WTC11 (cell line): ENCODE data around the gene ZCCHC2. TPM values are rescaled to one million over a fixed set of nuclear protein-coding genes. Genes with fewer than 3 reads are reported as not detected.

Experiments
- CBFB ChIP-seq: sonication (generic); formaldehyde crosslinking; IDR thresholded peaks from 2 replicates; pipeline ENCODE4 v1.8.1; 2022; ENCODE audit warnings: mild to moderate bottlenecking, low read depth, missing genetic modification reagents
- CREM ChIP-seq: sonication (generic); formaldehyde crosslinking; IDR thresholded peaks from 2 replicates; pipeline ENCODE4 v1.8.1; 2022; ENCODE audit warnings: mild to moderate bottlenecking, missing genetic modification reagents, moderate library complexity
- ETV6 ChIP-seq: sonication (generic); formaldehyde crosslinking; IDR thresholded peaks from 2 replicates; pipeline ENCODE4 v1.8.1; 2022; ENCODE audit warnings: mild to moderate bottlenecking, missing genetic modification reagents
- FOXK1 ChIP-seq: sonication (generic); formaldehyde crosslinking; IDR thresholded peaks from 2 replicates; pipeline ENCODE4 v1.8.0; 2022; ENCODE audit warnings: mild to moderate bottlenecking, moderate library complexity, missing genetic modification reagents
- FOXP1 ChIP-seq: sonication (generic); formaldehyde crosslinking; IDR thresholded peaks from 2 replicates; pipeline ENCODE4 v1.8.0; 2022; ENCODE audit warnings: missing genetic modification reagents, mild to moderate bottlenecking, moderate library complexity, borderline replicate concordance
- GRHL2 ChIP-seq: fragments of 250-450 bp; sonication (Bioruptor Pico); IDR thresholded peaks from 2 replicates; pipeline ENCODE4 v1.8.0; 2022; ENCODE audit warnings: mild to moderate bottlenecking, moderate library complexity; ENCODE audit not compliant: insufficient replicate concordance, severe bottlenecking
- NFATC4 ChIP-seq: fragments of 250-450 bp; sonication (Bioruptor Pico); IDR thresholded peaks from 2 replicates; pipeline ENCODE4 v1.9.0; 2021; ENCODE audit warnings: mild to moderate bottlenecking
- NFE2L1 ChIP-seq: sonication (generic); formaldehyde crosslinking; IDR thresholded peaks from 2 replicates; pipeline ENCODE4 v1.8.1; 2023; ENCODE audit warnings: missing genetic modification reagents
- NFYB ChIP-seq: sonication (generic); formaldehyde crosslinking; conservative IDR thresholded peaks from 2 replicates; pipeline ENCODE4 v1.8.0; 2022; ENCODE audit warnings: low read depth, missing genetic modification reagents
- NR1H2 ChIP-seq: sonication (generic); formaldehyde crosslinking; IDR thresholded peaks from 2 replicates; pipeline ENCODE4 v1.9.0; 2021; ENCODE audit warnings: mild to moderate bottlenecking, moderate library complexity, missing genetic modification reagents
- PRRX2 ChIP-seq: fragments of 250-450 bp; sonication (Bioruptor Pico); IDR thresholded peaks from 2 replicates; pipeline ENCODE4 v1.8.0; 2021; ENCODE audit warnings: mild to moderate bottlenecking
- SMAD3 ChIP-seq: sonication (generic); formaldehyde crosslinking; IDR thresholded peaks from 2 replicates; pipeline ENCODE4 v1.8.0; 2022; ENCODE audit warnings: missing genetic modification reagents, mild to moderate bottlenecking, borderline replicate concordance
- SOX15 ChIP-seq: fragments of 250-450 bp; sonication (Bioruptor Pico); IDR thresholded peaks from 2 replicates; pipeline ENCODE4 v1.9.0; 2021; ENCODE audit warnings: mild to moderate bottlenecking
- SP1 ChIP-seq: sonication (generic); formaldehyde crosslinking; conservative IDR thresholded peaks from 2 replicates; pipeline ENCODE4 v1.8.1; 2022; ENCODE audit warnings: missing genetic modification reagents
- ZBTB21 ChIP-seq: sonication (generic); formaldehyde crosslinking; IDR thresholded peaks from 2 replicates; pipeline ENCODE4 v1.8.1; 2023; ENCODE audit warnings: mild to moderate bottlenecking, missing genetic modification reagents, borderline replicate concordance
- ZNF138 ChIP-seq: sonication (generic); formaldehyde crosslinking; conservative IDR thresholded peaks from 2 replicates; pipeline ENCODE4 v1.8.1; 2022; ENCODE audit warnings: mild to moderate bottlenecking, moderate library complexity, missing genetic modification reagents
- ZNF232 ChIP-seq: sonication (generic); formaldehyde crosslinking; IDR thresholded peaks from 2 replicates; pipeline ENCODE4 v1.8.0; 2022; ENCODE audit warnings: mild to moderate bottlenecking, missing genetic modification reagents
- ZNF263 ChIP-seq: sonication (generic); formaldehyde crosslinking; IDR thresholded peaks from 2 replicates; pipeline ENCODE4 v1.8.1; 2022; ENCODE audit warnings: low read depth, mild to moderate bottlenecking, moderate library complexity, missing genetic modification reagents
- ZNF396 ChIP-seq: fragments of 250-450 bp; sonication (Bioruptor Pico); IDR thresholded peaks from 2 replicates; pipeline ENCODE4 v1.8.0; 2021; ENCODE audit warnings: mild to moderate bottlenecking, moderate library complexity, borderline replicate concordance
- ZNF671 ChIP-seq: fragments of 250-450 bp; sonication (Bioruptor Pico); IDR thresholded peaks from 2 replicates; pipeline ENCODE4 v1.8.0; 2021; ENCODE audit warnings: mild to moderate bottlenecking
- total RNA-seq: library from RNA; stranded (reverse); gene quantifications from 3 replicates; pipeline ENCODE4 v1.2.3, GENCODE V29; 2021
- TF ChIP-seq, protein P1 (sequence below): sonication (generic); formaldehyde crosslinking; IDR thresholded peaks from 2 replicates; pipeline ENCODE4 v1.8.1; 2022; ENCODE audit warnings: mild to moderate bottlenecking, moderate library complexity, missing genetic modification reagents
- TF ChIP-seq, protein P2 (sequence below): sonication (generic); formaldehyde crosslinking; IDR thresholded peaks from 2 replicates; pipeline ENCODE4 v1.8.0; 2022; ENCODE audit warnings: mild to moderate bottlenecking, missing genetic modification reagents
- TF ChIP-seq, protein P3 (sequence below): sonication (generic); formaldehyde crosslinking; IDR thresholded peaks from 2 replicates; pipeline ENCODE4 v1.8.1; 2023; ENCODE audit warnings: mild to moderate bottlenecking, missing genetic modification reagents
- TF ChIP-seq, protein P4 (sequence below): sonication (generic); formaldehyde crosslinking; IDR thresholded peaks from 2 replicates; pipeline ENCODE4 v1.8.0; 2022; ENCODE audit warnings: mild to moderate bottlenecking, missing genetic modification reagents
- TF ChIP-seq, protein P5 (sequence below): fragments of 250-450 bp; sonication (Bioruptor Pico); IDR thresholded peaks from 2 replicates; pipeline ENCODE4 v1.9.0; 2021; ENCODE audit warnings: moderate library complexity, mild to moderate bottlenecking, inconsistent platforms, borderline replicate concordance
- TF ChIP-seq, protein P6 (sequence below): sonication (generic); formaldehyde crosslinking; IDR thresholded peaks from 2 replicates; pipeline ENCODE4 v1.8.0; 2023; ENCODE audit warnings: missing genetic modification reagents
- TF ChIP-seq, protein P7 (sequence below): sonication (generic); formaldehyde crosslinking; IDR thresholded peaks from 2 replicates; pipeline ENCODE4 v1.8.0; 2023; ENCODE audit warnings: missing genetic modification reagents, mild to moderate bottlenecking, borderline replicate concordance
- TF ChIP-seq, protein P8 (sequence below): sonication (generic); formaldehyde crosslinking; IDR thresholded peaks from 2 replicates; pipeline ENCODE4 v1.8.0; 2022; ENCODE audit warnings: mild to moderate bottlenecking, missing genetic modification reagents

ZCCHC2 gene
- total RNA-seq, 1 experiment from 2014 or later = 18.8 TPM

DNA sequence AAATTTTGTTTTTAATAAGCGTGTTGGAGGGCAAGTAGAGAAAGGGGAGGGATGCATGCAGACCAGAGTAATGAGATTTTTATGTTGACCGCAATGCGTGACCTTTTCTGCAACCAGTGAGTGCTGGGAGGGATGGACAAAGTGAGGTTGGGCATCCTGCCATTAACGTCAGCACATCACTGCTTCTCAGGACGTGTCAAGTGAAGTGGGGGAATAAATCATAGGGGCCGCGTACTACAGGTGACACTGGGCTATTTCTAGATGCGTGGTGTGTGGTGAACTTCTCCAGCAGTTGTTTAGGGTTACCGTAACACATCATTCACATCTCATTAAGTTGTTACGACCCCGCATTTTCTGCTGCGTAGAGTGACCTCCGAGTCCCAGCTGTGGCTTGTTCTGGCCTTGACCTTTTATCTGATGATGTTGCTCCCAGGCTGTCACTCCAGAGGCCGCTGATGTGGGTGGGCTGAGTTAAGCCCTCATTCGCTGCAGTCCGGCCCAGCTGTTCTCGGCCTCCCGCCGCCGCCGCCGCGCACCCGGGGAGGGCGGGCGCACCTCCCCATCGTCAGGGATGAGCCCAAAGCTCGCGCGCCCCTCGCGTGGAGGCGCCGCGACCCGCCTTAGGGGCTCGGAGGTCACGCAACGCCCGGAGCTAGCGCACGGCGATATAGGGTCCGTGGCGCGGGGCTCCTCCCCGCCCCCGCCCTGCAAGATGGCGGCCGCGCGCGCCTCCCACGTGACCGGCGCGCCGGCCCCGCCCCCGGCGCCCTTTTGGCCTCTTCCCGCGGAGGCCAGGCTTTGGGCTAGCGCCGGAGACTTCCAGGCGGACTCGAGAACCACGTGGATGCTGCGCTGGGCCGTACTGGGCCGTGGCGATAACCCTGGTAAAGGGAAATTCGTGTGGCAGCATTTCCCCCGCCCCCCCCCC, 3.5 kb downstream of the ZCCHC2 start (continued):
- TF ChIP-seq, protein P1, sequence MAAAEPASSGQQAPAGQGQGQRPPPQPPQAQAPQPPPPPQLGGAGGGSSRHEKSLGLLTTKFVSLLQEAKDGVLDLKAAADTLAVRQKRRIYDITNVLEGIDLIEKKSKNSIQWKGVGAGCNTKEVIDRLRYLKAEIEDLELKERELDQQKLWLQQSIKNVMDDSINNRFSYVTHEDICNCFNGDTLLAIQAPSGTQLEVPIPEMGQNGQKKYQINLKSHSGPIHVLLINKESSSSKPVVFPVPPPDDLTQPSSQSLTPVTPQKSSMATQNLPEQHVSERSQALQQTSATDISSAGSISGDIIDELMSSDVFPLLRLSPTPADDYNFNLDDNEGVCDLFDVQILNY (CRISPR knock-in tag) = peak; percentile 75; the same call in 1 of the 2 replicates
- no peak for TF ChIP-seq ZBTB21 (CRISPR knock-in tag)
- no peak for TF ChIP-seq ZNF671
- TF ChIP-seq ZNF263 = peak; percentile 45; the same call in 1 of the 2 replicates
- TF ChIP-seq, protein P2, sequence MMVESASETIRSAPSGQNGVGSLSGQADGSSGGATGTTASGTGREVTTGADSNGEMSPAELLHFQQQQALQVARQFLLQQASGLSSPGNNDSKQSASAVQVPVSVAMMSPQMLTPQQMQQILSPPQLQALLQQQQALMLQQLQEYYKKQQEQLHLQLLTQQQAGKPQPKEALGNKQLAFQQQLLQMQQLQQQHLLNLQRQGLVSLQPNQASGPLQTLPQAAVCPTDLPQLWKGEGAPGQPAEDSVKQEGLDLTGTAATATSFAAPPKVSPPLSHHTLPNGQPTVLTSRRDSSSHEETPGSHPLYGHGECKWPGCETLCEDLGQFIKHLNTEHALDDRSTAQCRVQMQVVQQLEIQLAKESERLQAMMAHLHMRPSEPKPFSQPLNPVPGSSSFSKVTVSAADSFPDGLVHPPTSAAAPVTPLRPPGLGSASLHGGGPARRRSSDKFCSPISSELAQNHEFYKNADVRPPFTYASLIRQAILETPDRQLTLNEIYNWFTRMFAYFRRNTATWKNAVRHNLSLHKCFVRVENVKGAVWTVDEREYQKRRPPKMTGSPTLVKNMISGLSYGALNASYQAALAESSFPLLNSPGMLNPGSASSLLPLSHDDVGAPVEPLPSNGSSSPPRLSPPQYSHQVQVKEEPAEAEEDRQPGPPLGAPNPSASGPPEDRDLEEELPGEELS = peak; percentile 78; the same call in 1 of the 2 replicates
- 0 out of 2 replicates have a peak, but pooled peaks have one; percentile 27 for TF ChIP-seq ZNF138 (CRISPR knock-in tag)
- TF ChIP-seq, protein P3, sequence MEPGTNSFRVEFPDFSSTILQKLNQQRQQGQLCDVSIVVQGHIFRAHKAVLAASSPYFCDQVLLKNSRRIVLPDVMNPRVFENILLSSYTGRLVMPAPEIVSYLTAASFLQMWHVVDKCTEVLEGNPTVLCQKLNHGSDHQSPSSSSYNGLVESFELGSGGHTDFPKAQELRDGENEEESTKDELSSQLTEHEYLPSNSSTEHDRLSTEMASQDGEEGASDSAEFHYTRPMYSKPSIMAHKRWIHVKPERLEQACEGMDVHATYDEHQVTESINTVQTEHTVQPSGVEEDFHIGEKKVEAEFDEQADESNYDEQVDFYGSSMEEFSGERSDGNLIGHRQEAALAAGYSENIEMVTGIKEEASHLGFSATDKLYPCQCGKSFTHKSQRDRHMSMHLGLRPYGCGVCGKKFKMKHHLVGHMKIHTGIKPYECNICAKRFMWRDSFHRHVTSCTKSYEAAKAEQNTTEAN (CRISPR knock-in tag) = no peak
- TF ChIP-seq, protein P4, sequence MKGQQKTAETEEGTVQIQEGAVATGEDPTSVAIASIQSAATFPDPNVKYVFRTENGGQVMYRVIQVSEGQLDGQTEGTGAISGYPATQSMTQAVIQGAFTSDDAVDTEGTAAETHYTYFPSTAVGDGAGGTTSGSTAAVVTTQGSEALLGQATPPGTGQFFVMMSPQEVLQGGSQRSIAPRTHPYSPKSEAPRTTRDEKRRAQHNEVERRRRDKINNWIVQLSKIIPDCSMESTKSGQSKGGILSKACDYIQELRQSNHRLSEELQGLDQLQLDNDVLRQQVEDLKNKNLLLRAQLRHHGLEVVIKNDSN (CRISPR knock-in tag) = peak; percentile 83
- no peak for TF ChIP-seq NFE2L1
- TF ChIP-seq CREM = peak; percentile 68; the same call in 1 of the 2 replicates
- TF ChIP-seq ZNF232 = peak; percentile 73; the same call in 1 of the 2 replicates
- TF ChIP-seq, protein P5, sequence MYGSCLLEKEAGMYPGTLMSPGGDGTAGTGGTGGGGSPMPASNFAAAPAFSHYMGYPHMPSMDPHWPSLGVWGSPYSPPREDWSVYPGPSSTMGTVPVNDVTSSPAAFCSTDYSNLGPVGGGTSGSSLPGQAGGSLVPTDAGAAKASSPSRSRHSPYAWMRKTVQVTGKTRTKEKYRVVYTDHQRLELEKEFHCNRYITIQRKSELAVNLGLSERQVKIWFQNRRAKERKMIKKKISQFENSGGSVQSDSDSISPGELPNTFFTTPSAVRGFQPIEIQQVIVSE (CRISPR knock-in tag) = no peak
- TF ChIP-seq, protein P6, sequence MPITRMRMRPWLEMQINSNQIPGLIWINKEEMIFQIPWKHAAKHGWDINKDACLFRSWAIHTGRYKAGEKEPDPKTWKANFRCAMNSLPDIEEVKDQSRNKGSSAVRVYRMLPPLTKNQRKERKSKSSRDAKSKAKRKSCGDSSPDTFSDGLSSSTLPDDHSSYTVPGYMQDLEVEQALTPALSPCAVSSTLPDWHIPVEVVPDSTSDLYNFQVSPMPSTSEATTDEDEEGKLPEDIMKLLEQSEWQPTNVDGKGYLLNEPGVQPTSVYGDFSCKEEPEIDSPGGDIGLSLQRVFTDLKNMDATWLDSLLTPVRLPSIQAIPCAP (CRISPR knock-in tag) = no peak
- TF ChIP-seq PRRX2 (CRISPR knock-in tag) = no peak
- no peak for TF ChIP-seq NFATC4 (CRISPR knock-in tag)
- TF ChIP-seq NR1H2 (CRISPR knock-in tag) = no peak
- TF ChIP-seq FOXP1 (CRISPR knock-in tag) = no peak
- TF ChIP-seq, protein P7, sequence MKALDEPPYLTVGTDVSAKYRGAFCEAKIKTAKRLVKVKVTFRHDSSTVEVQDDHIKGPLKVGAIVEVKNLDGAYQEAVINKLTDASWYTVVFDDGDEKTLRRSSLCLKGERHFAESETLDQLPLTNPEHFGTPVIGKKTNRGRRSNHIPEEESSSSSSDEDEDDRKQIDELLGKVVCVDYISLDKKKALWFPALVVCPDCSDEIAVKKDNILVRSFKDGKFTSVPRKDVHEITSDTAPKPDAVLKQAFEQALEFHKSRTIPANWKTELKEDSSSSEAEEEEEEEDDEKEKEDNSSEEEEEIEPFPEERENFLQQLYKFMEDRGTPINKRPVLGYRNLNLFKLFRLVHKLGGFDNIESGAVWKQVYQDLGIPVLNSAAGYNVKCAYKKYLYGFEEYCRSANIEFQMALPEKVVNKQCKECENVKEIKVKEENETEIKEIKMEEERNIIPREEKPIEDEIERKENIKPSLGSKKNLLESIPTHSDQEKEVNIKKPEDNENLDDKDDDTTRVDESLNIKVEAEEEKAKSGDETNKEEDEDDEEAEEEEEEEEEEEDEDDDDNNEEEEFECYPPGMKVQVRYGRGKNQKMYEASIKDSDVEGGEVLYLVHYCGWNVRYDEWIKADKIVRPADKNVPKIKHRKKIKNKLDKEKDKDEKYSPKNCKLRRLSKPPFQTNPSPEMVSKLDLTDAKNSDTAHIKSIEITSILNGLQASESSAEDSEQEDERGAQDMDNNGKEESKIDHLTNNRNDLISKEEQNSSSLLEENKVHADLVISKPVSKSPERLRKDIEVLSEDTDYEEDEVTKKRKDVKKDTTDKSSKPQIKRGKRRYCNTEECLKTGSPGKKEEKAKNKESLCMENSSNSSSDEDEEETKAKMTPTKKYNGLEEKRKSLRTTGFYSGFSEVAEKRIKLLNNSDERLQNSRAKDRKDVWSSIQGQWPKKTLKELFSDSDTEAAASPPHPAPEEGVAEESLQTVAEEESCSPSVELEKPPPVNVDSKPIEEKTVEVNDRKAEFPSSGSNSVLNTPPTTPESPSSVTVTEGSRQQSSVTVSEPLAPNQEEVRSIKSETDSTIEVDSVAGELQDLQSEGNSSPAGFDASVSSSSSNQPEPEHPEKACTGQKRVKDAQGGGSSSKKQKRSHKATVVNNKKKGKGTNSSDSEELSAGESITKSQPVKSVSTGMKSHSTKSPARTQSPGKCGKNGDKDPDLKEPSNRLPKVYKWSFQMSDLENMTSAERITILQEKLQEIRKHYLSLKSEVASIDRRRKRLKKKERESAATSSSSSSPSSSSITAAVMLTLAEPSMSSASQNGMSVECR (CRISPR knock-in tag) = peak; percentile 29; the same call in 1 of the 2 replicates
- TF ChIP-seq NFYB (CRISPR knock-in tag) = no peak
- TF ChIP-seq ETV6 = peak; percentile 80
- peak; percentile 77; the same call in 1 of the 2 replicates for TF ChIP-seq FOXK1 (CRISPR knock-in tag)
- no peak for TF ChIP-seq CBFB (CRISPR knock-in tag)
- TF ChIP-seq SMAD3 (CRISPR knock-in tag) = peak; percentile 77; the same call in 1 of the 2 replicates
- no peak for TF ChIP-seq ZNF396 (CRISPR knock-in tag)
- peak; percentile 72 for TF ChIP-seq SP1
- TF ChIP-seq SOX15 = no peak
- TF ChIP-seq, protein P8, sequence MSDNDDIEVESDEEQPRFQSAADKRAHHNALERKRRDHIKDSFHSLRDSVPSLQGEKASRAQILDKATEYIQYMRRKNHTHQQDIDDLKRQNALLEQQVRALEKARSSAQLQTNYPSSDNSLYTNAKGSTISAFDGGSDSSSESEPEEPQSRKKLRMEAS (CRISPR knock-in tag) = peak; percentile 69; the same call in 1 of the 2 replicates
- TF ChIP-seq GRHL2 (CRISPR knock-in tag) = no peak
